HepG2 (cell line): ENCODE measurements around the gene TBC1D10A. TPM values are rescaled to one million over a fixed set of nuclear protein-coding genes. Genes with fewer than 3 reads are reported as not detected.

ENCODE experiments used
- ATAC-seq: fragments of 200-7000 bp; cut with Tn5 transposase; 3 replicates; pipeline ENCODE4 v1.9.1; 2020; ENCODE audit warnings: mild to moderate bottlenecking, moderate library complexity
- BruUV-seq: library from RNA; stranded (reverse); fragments of 400-500 nt; replicated peaks from 2 replicates; lab custom pipeline; 2021; lab: Mats Ljungman, UMichigan
- CTCF ChIA-PET: fragments of 300-600 bp; formaldehyde crosslinking; extraction: SDS; loops from one replicate; lab custom pipeline; 2021; ENCODE audit warnings: low total read pairs, inconsistent platforms, low intra/inter-chr PET ratio; lab: Yijun Ruan, JAX
- POLR2A ChIA-PET: fragments of 350-600 bp; sonication (Branson Sonifier 250); formaldehyde crosslinking; loops from one replicate; lab custom pipeline; 2020; ENCODE audit warnings: antibody characterized with exemption, inconsistent platforms; lab: Yijun Ruan, JAX
- DNase-seq: peaks from one replicate; pipeline ENCODE4 v3.0.0-alpha.2; 2015; ENCODE audit warnings: low spot score
- FAIRE-seq: peaks from 3 replicates; lab custom pipeline; 2011; peaks lifted over from hg19 to GRCh38; lab: Jason Lieb, UNC
- H2AFZ ChIP-seq: one replicate; pipeline ENCODE4 v1.6.1; 2011; ENCODE audit warnings: low read length, inconsistent platforms
- H3K27ac ChIP-seq: fragments of 300-600 bp; 3 replicates; pipeline ENCODE4 v1.8.0; 2011; ENCODE audit warnings: mixed run types, mild to moderate bottlenecking, mixed read lengths, low read length, inconsistent platforms; ENCODE audit not compliant: insufficient read depth; ENCODE audit errors: extremely low read length
- H3K27me3 ChIP-seq, 2 experiments: fragments of 200-600 bp in 1 of 2; 2 replicates in 1 of 2; 3 replicates in 1 of 2; pipeline versions ENCODE4 v1.6.0 to v1.8.0; 2011; ENCODE audit warnings: low read length in 2 of 2, mild to moderate bottlenecking in 2 of 2, moderate library complexity in 2 of 2, inconsistent platforms in 1 of 2; ENCODE audit not compliant: insufficient read depth in 2 of 2, control insufficient read depth in 1 of 2
- H3K36me3 ChIP-seq, 2 experiments: fragments of 200-600 bp in 1 of 2; replicated peaks in 1 of 2; 2 replicates in 1 of 2; 3 replicates in 1 of 2; pipeline versions ENCODE4 v1.5.1 to v1.8.0; 2011; ENCODE audit warnings: low read length in 2 of 2, inconsistent platforms in 1 of 2; ENCODE audit not compliant: insufficient read depth in 2 of 2, control insufficient read depth in 1 of 2
- H3K4me1 ChIP-seq: 2 replicates; pipeline ENCODE4 v1.5.1; 2012; ENCODE audit warnings: low read length, inconsistent platforms; ENCODE audit not compliant: insufficient read depth
- H3K4me2 ChIP-seq: 2 replicates; pipeline ENCODE4 v1.6.0; 2011; ENCODE audit warnings: low read depth, low read length, inconsistent platforms
- H3K4me3 ChIP-seq, 3 experiments: fragments of 200-600 bp in 1 of 3; sonication (generic), shearing (Covaris generic) in 1 of 3; replicated peaks in 1 of 3; 2 replicates each; pipeline ENCODE4 v1.5.1; 2011 to 2016; ENCODE audit warnings: low read length in 3 of 3, inconsistent platforms in 2 of 3, low read depth in 2 of 3, mild to moderate bottlenecking in 2 of 3, control low read depth in 1 of 3, mixed read lengths in 1 of 3; ENCODE audit not compliant: insufficient read depth in 1 of 3
- H3K79me2 ChIP-seq: one replicate; pipeline ENCODE4 v1.6.1; 2011; ENCODE audit warnings: low read length, inconsistent platforms; ENCODE audit not compliant: insufficient read depth
- H3K9ac ChIP-seq: 2 replicates; pipeline ENCODE4 v1.6.0; 2011; ENCODE audit warnings: mild to moderate bottlenecking, low read depth, low read length, inconsistent platforms; ENCODE audit not compliant: insufficient read depth
- H3K9me3 ChIP-seq: 2 replicates; pipeline ENCODE4 v1.5.1; 2012; ENCODE audit warnings: mild to moderate bottlenecking, low read length
- H4K20me1 ChIP-seq: 2 replicates; pipeline ENCODE4 v1.6.0; 2011; ENCODE audit warnings: inconsistent platforms, mild to moderate bottlenecking, low read length, moderate library complexity; ENCODE audit not compliant: insufficient read depth
- ARNTL ChIP-seq: sonication (generic); formaldehyde crosslinking; IDR thresholded peaks from 2 replicates; pipeline ENCODE4 v1.4.0; 2020; ENCODE audit warnings: mild to moderate bottlenecking, missing genetic modification reagents
- FOXA3 ChIP-seq: IDR thresholded peaks from 2 replicates; pipeline ENCODE4 v1.6.1; 2016; ENCODE audit warnings: missing genetic modification reagents, missing compliant biosample characterization
- GABPA ChIP-seq, 2 experiments: IDR thresholded peaks; 2 replicates each; pipeline ENCODE4 v1.6.1; 2011 to 2016; ENCODE audit warnings: low read depth in 2 of 2, low read length in 1 of 2, missing biosample characterization in 1 of 2, missing genetic modification characterization in 1 of 2
- GZF1 ChIP-seq: sonication (generic); formaldehyde crosslinking; IDR thresholded peaks from 2 replicates; pipeline ENCODE4 v1.5.1; 2020; ENCODE audit warnings: mild to moderate bottlenecking, missing genetic modification reagents
- MLLT10 ChIP-seq: sonication (generic); formaldehyde crosslinking; IDR thresholded peaks from 2 replicates; pipeline ENCODE4 v1.4.0; 2020; ENCODE audit warnings: missing genetic modification reagents
- NR2C2 ChIP-seq: sonication (generic); formaldehyde crosslinking; IDR thresholded peaks from 2 replicates; pipeline ENCODE4 v1.4.0; 2020; ENCODE audit warnings: missing genetic modification reagents, mild to moderate bottlenecking, moderate library complexity, borderline replicate concordance
- WIZ ChIP-seq: sonication (generic); formaldehyde crosslinking; IDR thresholded peaks from 2 replicates; pipeline ENCODE4 v1.5.1; 2020; ENCODE audit warnings: mild to moderate bottlenecking, missing genetic modification reagents
- ZNF556 ChIP-seq: sonication (generic); formaldehyde crosslinking; IDR thresholded peaks from 2 replicates; pipeline ENCODE4 v1.4.0; 2020; ENCODE audit warnings: mild to moderate bottlenecking, missing genetic modification reagents, borderline replicate concordance
- ZNF724P ChIP-seq: sonication (generic); formaldehyde crosslinking; IDR thresholded peaks from 2 replicates; pipeline ENCODE4 v1.8.0; 2022; ENCODE audit warnings: missing genetic modification reagents, borderline replicate concordance
- ZNF781 ChIP-seq: sonication (generic); formaldehyde crosslinking; IDR thresholded peaks from 2 replicates; pipeline ENCODE4 v1.5.1; 2020; ENCODE audit warnings: borderline replicate concordance, mild to moderate bottlenecking, missing genetic modification reagents; ENCODE audit errors: not compliant biosample characterization
- WGBS: methylation state at CpG from one replicate; pipeline ENCODE4 v1.1.6; 2017; ENCODE audit warnings: low lambda C conversion rate; 5-methylcytosine and 5-hydroxymethylcytosine counted together
- in situ Hi-C: cut with HindIII; loops from 2 replicates; pipeline ENCODE4 v1.10.0; 2017; ENCODE audit warnings: low pct_unique_long_range_greater_than_20kb; ENCODE audit not compliant: extremely low pct_ligation_motif_present
- intact Hi-C: fragments of 100-400 bp; cut with micrococcal nuclease; formaldehyde crosslinking; loops from one replicate; pipeline ENCODE4 v1.10.0; 2022; ENCODE audit not compliant: unreplicated experiment
- polyA plus RNA-seq, 8 experiments: library from polyadenylated mRNA; depleted of rRNA in 3 of 8; stranded (reverse) in 7 of 8; unstranded in 1 of 8; fragments of >200 nt; fragmentation: Illumina TruSeq in 4 of 8; extraction: Trizol in 4 of 8; gene quantifications; 2 replicates each; pipeline versions ENCODE4 v1.2.1 to v1.2.3, GENCODE V29; 2011 to 2016; ENCODE audit warnings: low read depth in 4 of 8, missing spikeins in 1 of 8, mixed read lengths in 1 of 8; ENCODE audit not compliant: insufficient read depth in 1 of 8
- total RNA-seq, 5 experiments: library from RNA; depleted of rRNA; stranded (reverse); fragments of >200 nt; fragmentation: Illumina TruSeq; extraction: Trizol; gene quantifications; 2 replicates each; pipeline ENCODE4 v1.2.3, GENCODE V29; 2016; ENCODE audit warnings: low read depth in 1 of 5
- TF ChIP-seq, protein P1 (sequence below): sonication (generic); formaldehyde crosslinking; IDR thresholded peaks from 2 replicates; pipeline ENCODE4 v1.5.1; 2020; ENCODE audit warnings: missing genetic modification reagents, mild to moderate bottlenecking, borderline replicate concordance
- TF ChIP-seq, protein P2 (sequence below): sonication (generic); formaldehyde crosslinking; IDR thresholded peaks from 2 replicates; pipeline ENCODE4 v1.4.0; 2020; ENCODE audit warnings: missing genetic modification reagents
- TF ChIP-seq, protein P3 (sequence below): sonication (generic); formaldehyde crosslinking; IDR thresholded peaks from 2 replicates; pipeline ENCODE4 v1.4.0; 2020; ENCODE audit warnings: mild to moderate bottlenecking, missing genetic modification reagents
- TF ChIP-seq, protein P4 (sequence below): sonication (generic); formaldehyde crosslinking; IDR thresholded peaks from 2 replicates; pipeline ENCODE4 v1.4.0; 2020; ENCODE audit warnings: missing genetic modification reagents

TBC1D10A gene
- total and polyA plus RNA-seq, 2 of the 13 experiments (the other 11 are each of a cell fraction or from before 2014, with no cell fraction given), result 4.2 to 4.9 TPM

DNA sequence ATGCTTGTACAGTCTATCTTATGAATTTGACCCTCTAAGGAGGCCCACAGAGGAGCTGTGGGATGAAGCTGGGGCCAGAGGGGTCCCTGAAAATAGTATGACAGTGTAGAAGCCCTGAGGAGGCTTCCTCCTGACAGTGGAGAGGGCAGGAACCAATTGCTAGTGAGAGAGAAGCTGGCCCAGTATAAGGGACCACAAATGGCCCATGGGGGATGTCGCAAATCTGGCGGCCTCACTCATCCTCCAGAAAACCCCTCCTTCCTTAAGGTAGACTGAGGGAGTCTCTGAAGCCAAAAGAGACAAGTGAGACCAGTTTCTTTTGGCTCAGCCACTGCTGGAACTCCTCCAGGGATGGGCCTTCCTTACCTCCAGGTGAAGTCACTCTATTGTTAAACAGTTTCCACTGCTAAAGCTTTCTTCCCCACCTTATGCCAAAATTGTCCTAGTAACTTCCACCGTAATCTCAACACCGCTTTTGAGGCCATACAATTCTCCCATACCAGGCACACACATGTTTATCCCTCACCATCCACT lies 19.6 kb downstream of the TBC1D10A start:
- in situ Hi-C loops, result no loop called here

More for the DNA sequence above, 19.6 kb downstream of the TBC1D10A start:
- ChIA-PET POLR2A (no interaction called here), CTCF (no interaction called here)
- DNase-seq (no peak), FAIRE-seq (no peak), ATAC-seq (no peak)
- WGBS, result 97% methylated on average over 4 of the region's 4 CpGs
- no peaks in the 10 kb centered on the region for H3K9me3 ChIP-seq
- H3K27me3 ChIP-seq, result no peaks in the 10 kb centered on the region
- BruUV-seq, result no TSS peak
- intact Hi-C loops, result no loop called here
- H3K4me2 ChIP-seq, result no peak overlapping the region
- H3K4me1 ChIP-seq, result peaks cover 5% of the 10 kb centered on the region; the same call in 1 of the 2 replicates
- H2AFZ ChIP-seq, result no peak overlapping the region
- no peaks in the 10 kb centered on the region for H3K79me2 ChIP-seq
- TF ChIP-seq WIZ, result no peak
- TF ChIP-seq, protein P1, sequence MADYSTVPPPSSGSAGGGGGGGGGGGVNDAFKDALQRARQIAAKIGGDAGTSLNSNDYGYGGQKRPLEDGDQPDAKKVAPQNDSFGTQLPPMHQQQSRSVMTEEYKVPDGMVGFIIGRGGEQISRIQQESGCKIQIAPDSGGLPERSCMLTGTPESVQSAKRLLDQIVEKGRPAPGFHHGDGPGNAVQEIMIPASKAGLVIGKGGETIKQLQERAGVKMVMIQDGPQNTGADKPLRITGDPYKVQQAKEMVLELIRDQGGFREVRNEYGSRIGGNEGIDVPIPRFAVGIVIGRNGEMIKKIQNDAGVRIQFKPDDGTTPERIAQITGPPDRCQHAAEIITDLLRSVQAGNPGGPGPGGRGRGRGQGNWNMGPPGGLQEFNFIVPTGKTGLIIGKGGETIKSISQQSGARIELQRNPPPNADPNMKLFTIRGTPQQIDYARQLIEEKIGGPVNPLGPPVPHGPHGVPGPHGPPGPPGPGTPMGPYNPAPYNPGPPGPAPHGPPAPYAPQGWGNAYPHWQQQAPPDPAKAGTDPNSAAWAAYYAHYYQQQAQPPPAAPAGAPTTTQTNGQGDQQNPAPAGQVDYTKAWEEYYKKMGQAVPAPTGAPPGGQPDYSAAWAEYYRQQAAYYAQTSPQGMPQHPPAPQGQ (CRISPR knock-in tag), result no peak
- no peak for TF ChIP-seq ZNF724P (CRISPR knock-in tag)
- TF ChIP-seq ZNF781, result no peak
- TF ChIP-seq GZF1 (CRISPR knock-in tag), result no peak
- TF ChIP-seq, protein P2, sequence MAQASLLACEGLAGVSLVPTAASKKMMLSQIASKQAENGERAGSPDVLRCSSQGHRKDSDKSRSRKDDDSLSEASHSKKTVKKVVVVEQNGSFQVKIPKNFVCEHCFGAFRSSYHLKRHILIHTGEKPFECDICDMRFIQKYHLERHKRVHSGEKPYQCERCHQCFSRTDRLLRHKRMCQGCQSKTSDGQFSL (CRISPR knock-in tag), result no peak
- no peak for TF ChIP-seq FOXA3 (CRISPR knock-in tag)
- no peak for TF ChIP-seq GABPA (IDR thresholded peaks at IDR 0.05; ENCODE audit: low read depth, low read length)
- no peak for TF ChIP-seq GABPA (CRISPR knock-in tag; IDR thresholded peaks at IDR 0.05; ENCODE audit: low read depth)
- TF ChIP-seq, protein P3, sequence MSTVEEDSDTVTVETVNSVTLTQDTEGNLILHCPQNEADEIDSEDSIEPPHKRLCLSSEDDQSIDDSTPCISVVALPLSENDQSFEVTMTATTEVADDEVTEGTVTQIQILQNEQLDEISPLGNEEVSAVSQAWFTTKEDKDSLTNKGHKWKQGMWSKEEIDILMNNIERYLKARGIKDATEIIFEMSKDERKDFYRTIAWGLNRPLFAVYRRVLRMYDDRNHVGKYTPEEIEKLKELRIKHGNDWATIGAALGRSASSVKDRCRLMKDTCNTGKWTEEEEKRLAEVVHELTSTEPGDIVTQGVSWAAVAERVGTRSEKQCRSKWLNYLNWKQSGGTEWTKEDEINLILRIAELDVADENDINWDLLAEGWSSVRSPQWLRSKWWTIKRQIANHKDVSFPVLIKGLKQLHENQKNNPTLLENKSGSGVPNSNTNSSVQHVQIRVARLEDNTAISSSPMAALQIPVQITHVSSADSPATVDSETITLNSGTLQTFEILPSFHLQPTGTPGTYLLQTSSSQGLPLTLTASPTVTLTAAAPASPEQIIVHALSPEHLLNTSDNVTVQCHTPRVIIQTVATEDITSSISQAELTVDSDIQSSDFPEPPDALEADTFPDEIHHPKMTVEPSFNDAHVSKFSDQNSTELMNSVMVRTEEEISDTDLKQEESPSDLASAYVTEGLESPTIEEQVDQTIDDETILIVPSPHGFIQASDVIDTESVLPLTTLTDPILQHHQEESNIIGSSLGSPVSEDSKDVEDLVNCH (CRISPR knock-in tag), result no peak
- TF ChIP-seq MLLT10 (CRISPR knock-in tag), result no peak
- TF ChIP-seq ARNTL (CRISPR knock-in tag), result no peak
- no peak for TF ChIP-seq ZNF556 (CRISPR knock-in tag)
- no peak for TF ChIP-seq NR2C2 (CRISPR knock-in tag)
- TF ChIP-seq, protein P4, sequence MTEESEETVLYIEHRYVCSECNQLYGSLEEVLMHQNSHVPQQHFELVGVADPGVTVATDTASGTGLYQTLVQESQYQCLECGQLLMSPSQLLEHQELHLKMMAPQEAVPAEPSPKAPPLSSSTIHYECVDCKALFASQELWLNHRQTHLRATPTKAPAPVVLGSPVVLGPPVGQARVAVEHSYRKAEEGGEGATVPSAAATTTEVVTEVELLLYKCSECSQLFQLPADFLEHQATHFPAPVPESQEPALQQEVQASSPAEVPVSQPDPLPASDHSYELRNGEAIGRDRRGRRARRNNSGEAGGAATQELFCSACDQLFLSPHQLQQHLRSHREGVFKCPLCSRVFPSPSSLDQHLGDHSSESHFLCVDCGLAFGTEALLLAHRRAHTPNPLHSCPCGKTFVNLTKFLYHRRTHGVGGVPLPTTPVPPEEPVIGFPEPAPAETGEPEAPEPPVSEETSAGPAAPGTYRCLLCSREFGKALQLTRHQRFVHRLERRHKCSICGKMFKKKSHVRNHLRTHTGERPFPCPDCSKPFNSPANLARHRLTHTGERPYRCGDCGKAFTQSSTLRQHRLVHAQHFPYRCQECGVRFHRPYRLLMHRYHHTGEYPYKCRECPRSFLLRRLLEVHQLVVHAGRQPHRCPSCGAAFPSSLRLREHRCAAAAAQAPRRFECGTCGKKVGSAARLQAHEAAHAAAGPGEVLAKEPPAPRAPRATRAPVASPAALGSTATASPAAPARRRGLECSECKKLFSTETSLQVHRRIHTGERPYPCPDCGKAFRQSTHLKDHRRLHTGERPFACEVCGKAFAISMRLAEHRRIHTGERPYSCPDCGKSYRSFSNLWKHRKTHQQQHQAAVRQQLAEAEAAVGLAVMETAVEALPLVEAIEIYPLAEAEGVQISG (CRISPR knock-in tag), result no peak
- no peak overlapping the region for H3K27ac ChIP-seq
- H3K9ac ChIP-seq, result no peak overlapping the region
- H3K4me3 ChIP-seq, result no peak overlapping the region
- H3K36me3 ChIP-seq, result peaks cover 0 to 6% of the 10 kb centered on the region in 2 experiments; a peak in 2 of 5 replicates
- no peaks in the 10 kb centered on the region for H4K20me1 ChIP-seq
